ENCODE data around the gene CNGA1.
A peak's percentile ranks its signal among the peaks of the same experiment; 100 is the strongest.

CNGA1 gene

GRCh38 chr4:48016141-48017107 is at the start of gene CNGA1, which contains the start of gene NIPAL1:
CNGA1 (minus strand) TSS chr4:48016681; CDS start chr4:47952689, 63,992 bp downstream.
NIPAL1 (plus strand) TSS chr4:48016772; CDS start chr4:48016840, 68 bp downstream.
- no peak for FAIRE-seq

- FAIRE-seq: no peak
Observed at GRCh38 chr4:48065587-48066052, 49.1 kb upstream of the CNGA1 start.

GRCh38 chr4:48064349-48064748 is 47.9 kb upstream of the CNGA1 start:
- no peak for FAIRE-seq

GRCh38 chr4:48058617-48059530 is 42.4 kb upstream of the CNGA1 start:
- no peak for FAIRE-seq

- no peak for FAIRE-seq
Observed at GRCh38 chr4:48051078-48051477, 34.6 kb upstream of the CNGA1 start.

- FAIRE-seq: no peak
Observed at GRCh38 chr4:48049483-48049882, 33.0 kb upstream of the CNGA1 start.

GRCh38 chr4:48047896-48048295 is 31.4 kb upstream of the CNGA1 start:
- no peak for FAIRE-seq

- no peak for FAIRE-seq
Observed at GRCh38 chr4:48047421-48047844, 31.0 kb upstream of the CNGA1 start.

- no peak for FAIRE-seq
Observed at GRCh38 chr4:48046059-48046458, 29.6 kb upstream of the CNGA1 start.

GRCh38 chr4:48044298-48044697 is 27.8 kb upstream of the CNGA1 start:
- no peak for FAIRE-seq

GRCh38 chr4:48043504-48043903 is 27.0 kb upstream of the CNGA1 start:
- no peak for FAIRE-seq

- no peak for FAIRE-seq
Observed at GRCh38 chr4:48042979-48043461, 26.5 kb upstream of the CNGA1 start.

- FAIRE-seq: no peak
Observed at GRCh38 chr4:48041535-48042137, 25.2 kb upstream of the CNGA1 start.

- FAIRE-seq: peak; percentile 73
Observed at GRCh38 chr4:48039561-48039960, 23.1 kb upstream of the CNGA1 start.

GRCh38 chr4:48038666-48039065 is 22.2 kb upstream of the CNGA1 start:
- FAIRE-seq: no peak

- no peak for FAIRE-seq
Observed at GRCh38 chr4:48037117-48037462, 20.6 kb upstream of the CNGA1 start.

GRCh38 chr4:48035952-48036351 is 19.5 kb upstream of the CNGA1 start:
- FAIRE-seq: no peak

- FAIRE-seq: no peak
Observed at GRCh38 chr4:48033825-48034413, 17.4 kb upstream of the CNGA1 start.

- FAIRE-seq: no peak
Observed at GRCh38 chr4:48033412-48033811, 16.9 kb upstream of the CNGA1 start.

GRCh38 chr4:48032721-48033120 is 16.2 kb upstream of the CNGA1 start:
- FAIRE-seq: no peak

GRCh38 chr4:48031802-48032525 is 15.5 kb upstream of the CNGA1 start:
- no peak for FAIRE-seq

GRCh38 chr4:48030470-48030869 is 14.0 kb upstream of the CNGA1 start:
- no peak for FAIRE-seq

Measured in islet of Langerhans (tissue), 1 donor.